ENCODE results near the gene PPARG. TPM values are rescaled to one million over a fixed set of nuclear protein-coding genes. Genes with fewer than 3 reads are reported as not detected.
"Not testable (repeated sequence)": the region's sequence is repeated elsewhere in the genome, so short reads cannot be mapped to it uniquely, and the experiment has no call there.

Gene PPARG
- polyA plus RNA-seq, 3 donors: 24.1 to 33.3 (median 28.2) TPM

GRCh38 chr3:12472796-12473195, 183.9 kb downstream of the PPARG start:
- DNase-seq (ENCODE audit: low read depth in 3 of 3, low spot score in 2 of 3): no peak

GRCh38 chr3:12473511-12473910, 184.6 kb downstream of the PPARG start:
- DNase-seq (ENCODE audit: low read depth in 3 of 3, low spot score in 2 of 3): no peak

GRCh38 chr3:12476238-12476897, 187.5 kb downstream of the PPARG start:
- DNase-seq (ENCODE audit: low read depth in 3 of 3, low spot score in 2 of 3): no peak

- DNase-seq (ENCODE audit: low read depth in 3 of 3, low spot score in 2 of 3): no peak
These were observed 188.4 kb downstream of the PPARG start for GRCh38 chr3:12477256-12477655.

GRCh38 chr3:12478326-12478725, 189.5 kb downstream of the PPARG start:
- no peak for DNase-seq (ENCODE audit: low read depth in 3 of 3, low spot score in 2 of 3)

- not testable (repeated sequence) for DNase-seq (ENCODE audit: low read depth in 3 of 3, low spot score in 2 of 3)
These were observed 190.3 kb downstream of the PPARG start for GRCh38 chr3:12479198-12479597.

GRCh38 chr3:12479919-12480427, 191.1 kb downstream of the PPARG start:
- DNase-seq (ENCODE audit: low read depth in 3 of 3, low spot score in 2 of 3): no peak

GRCh38 chr3:12483410-12483809, 194.5 kb downstream of the PPARG start:
- no peak for DNase-seq (ENCODE audit: low read depth in 3 of 3, low spot score in 2 of 3)

- no peak for DNase-seq (ENCODE audit: low read depth in 3 of 3, low spot score in 2 of 3)
These were observed 195.0 kb downstream of the PPARG start for GRCh38 chr3:12483872-12484197.

Other genes starting within 250 kb of the PPARG start
- under 1 TPM; 0.88 to 0.99 (median 0.92) TPM for gene TIMP4, start 130.2 kb upstream of the PPARG start, polyA plus RNA-seq (ENCODE audit: insufficient read length in 3 of 3)
- gene TSEN2, start 195.4 kb downstream of the PPARG start, polyA plus RNA-seq (ENCODE audit: insufficient read length in 3 of 3): 10 to 100 TPM; 21.8 to 25.1 (median 24.0) TPM

Data from right renal cortex interstitium (tissue), 3 donors.